Measurements from ENCODE around the gene HNRNPDL. TPM values are rescaled to one million over a fixed set of nuclear protein-coding genes. Genes with fewer than 3 reads are reported as not detected.
"Not testable (repeated sequence)": the region's sequence is repeated elsewhere in the genome, so short reads cannot be mapped to it uniquely, and the experiment has no call there.

HNRNPDL gene
- total RNA-seq = 100 to 1,000 TPM; 682 to 719 (median 695) TPM

- no peaks in the 10 kb centered on the region for H3K27me3 Mint-ChIP-seq (ENCODE audit: low read depth)
- peaks cover 57% of the 10 kb centered on the region for H3K4me1 Mint-ChIP-seq (ENCODE audit: low read depth)
These were observed at the start of gene HNRNPDL, which contains the start of gene ENOPH1 for GRCh38 chr4:82430193-82430963. Gene HNRNPDL (minus strand): TSS chr4:82430462. CDS start chr4:82429690, 772 bp downstream. Gene ENOPH1 (plus strand): TSS chr4:82430590. CDS start chr4:82430830, 240 bp downstream.

GRCh38 chr4:82479562-82479961 lies 49.3 kb upstream of the HNRNPDL start:
- DNase-seq (no peak), ATAC-seq (no peak)
- Mint-ChIP-seq H3K36me3 (ENCODE audit: insufficient read depth) (peaks cover 18% of the 10 kb centered on the region), H3K9me3 (no peaks in the 10 kb centered on the region), H3K4me3 (no peak overlapping the region), H3K27me3 (ENCODE audit: low read depth) (peaks cover 1% of the 10 kb centered on the region), H3K4me1 (ENCODE audit: low read depth) (no peaks in the 10 kb centered on the region)

More at GRCh38 chr4:82430193-82430963, at the start of gene HNRNPDL, which contains the start of gene ENOPH1:
- Mint-ChIP-seq H3K4me3 (peak within 1 kb of the TSS; percentile 100), H3K9me3 (no peaks in the 10 kb centered on the region), H3K36me3 (ENCODE audit: insufficient read depth) (peaks cover 38% of the 10 kb centered on the region)
- peak; percentile 74 to 77 for ATAC-seq
- DNase-seq = peak; percentile 99

GRCh38 chr4:82477469-82477868 lies 47.2 kb upstream of the HNRNPDL start:
- H3K4me3 Mint-ChIP-seq = not testable (repeated sequence)

GRCh38 chr4:82475931-82476330 lies 45.7 kb upstream of the HNRNPDL start:
- not testable (repeated sequence) for DNase-seq; ATAC-seq; H3K9me3 Mint-ChIP-seq; H3K4me1 Mint-ChIP-seq (ENCODE audit: low read depth); H3K27me3 Mint-ChIP-seq (ENCODE audit: low read depth); H3K4me3 Mint-ChIP-seq; H3K36me3 Mint-ChIP-seq (ENCODE audit: insufficient read depth)

More at GRCh38 chr4:82477469-82477868, 47.2 kb upstream of the HNRNPDL start:
- H3K27me3 Mint-ChIP-seq (ENCODE audit: low read depth); H3K4me1 Mint-ChIP-seq (ENCODE audit: low read depth); H3K9me3 Mint-ChIP-seq; DNase-seq; ATAC-seq: not testable (repeated sequence)
- peaks cover 16% of the 10 kb centered on the region for H3K36me3 Mint-ChIP-seq (ENCODE audit: insufficient read depth)

GRCh38 chr4:82473621-82474164 lies 43.4 kb upstream of the HNRNPDL start:
- ATAC-seq = no peak
- peaks cover 1% of the 10 kb centered on the region for H3K27me3 Mint-ChIP-seq (ENCODE audit: low read depth)
- no peaks in the 10 kb centered on the region for H3K9me3 Mint-ChIP-seq
- H3K4me3 Mint-ChIP-seq = no peak overlapping the region
- peaks cover 3% of the 10 kb centered on the region for H3K36me3 Mint-ChIP-seq (ENCODE audit: insufficient read depth)
- no peak for DNase-seq
- no peaks in the 10 kb centered on the region for H3K4me1 Mint-ChIP-seq (ENCODE audit: low read depth)

- not testable (repeated sequence) for H3K36me3 Mint-ChIP-seq (ENCODE audit: insufficient read depth); H3K9me3 Mint-ChIP-seq; H3K4me3 Mint-ChIP-seq; DNase-seq; H3K4me1 Mint-ChIP-seq (ENCODE audit: low read depth); ATAC-seq; H3K27me3 Mint-ChIP-seq (ENCODE audit: low read depth)
These were observed 42.8 kb upstream of the HNRNPDL start for GRCh38 chr4:82473080-82473479.

GRCh38 chr4:82469791-82470345 lies 39.6 kb upstream of the HNRNPDL start:
- DNase-seq (no peak), ATAC-seq (no peak)
- H3K27me3 Mint-ChIP-seq (ENCODE audit: low read depth) = no peaks in the 10 kb centered on the region
- peaks cover 10% of the 10 kb centered on the region for H3K36me3 Mint-ChIP-seq (ENCODE audit: insufficient read depth)
- H3K4me1 Mint-ChIP-seq (ENCODE audit: low read depth) = no peaks in the 10 kb centered on the region
- H3K4me3 Mint-ChIP-seq = no peak overlapping the region
- H3K9me3 Mint-ChIP-seq = no peaks in the 10 kb centered on the region

- no peaks in the 10 kb centered on the region for H3K4me1 Mint-ChIP-seq (ENCODE audit: low read depth)
- ATAC-seq (no peak), DNase-seq (no peak)
- H3K4me3 Mint-ChIP-seq = no peak overlapping the region
- no peaks in the 10 kb centered on the region for H3K9me3 Mint-ChIP-seq
- peaks cover 19% of the 10 kb centered on the region for H3K36me3 Mint-ChIP-seq (ENCODE audit: insufficient read depth)
- no peaks in the 10 kb centered on the region for H3K27me3 Mint-ChIP-seq (ENCODE audit: low read depth)
These were observed 37.2 kb upstream of the HNRNPDL start for GRCh38 chr4:82467471-82467870.

- Mint-ChIP-seq H3K36me3 (ENCODE audit: insufficient read depth) (peaks cover 25% of the 10 kb centered on the region), H3K27me3 (ENCODE audit: low read depth) (no peaks in the 10 kb centered on the region), H3K9me3 (no peaks in the 10 kb centered on the region), H3K4me3 (no peak overlapping the region), H3K4me1 (ENCODE audit: low read depth) (peaks cover 7% of the 10 kb centered on the region)
- DNase-seq (no peak), ATAC-seq (no peak)
These were observed 33.0 kb upstream of the HNRNPDL start for GRCh38 chr4:82463221-82463620.

GRCh38 chr4:82462415-82462831 lies 32.2 kb upstream of the HNRNPDL start:
- no peaks in the 10 kb centered on the region for H3K9me3 Mint-ChIP-seq
- peak; percentile 94 to 96 for ATAC-seq
- no peak overlapping the region for H3K4me3 Mint-ChIP-seq
- H3K36me3 Mint-ChIP-seq (ENCODE audit: insufficient read depth) = peaks cover 26% of the 10 kb centered on the region
- H3K4me1 Mint-ChIP-seq (ENCODE audit: low read depth) = peaks cover 7% of the 10 kb centered on the region
- H3K27me3 Mint-ChIP-seq (ENCODE audit: low read depth) = no peaks in the 10 kb centered on the region
- DNase-seq = peak; percentile 83

GRCh38 chr4:82461710-82462109 lies 31.4 kb upstream of the HNRNPDL start:
- H3K4me1 Mint-ChIP-seq (ENCODE audit: low read depth) = peaks cover 7% of the 10 kb centered on the region
- ATAC-seq = no peak
- H3K27me3 Mint-ChIP-seq (ENCODE audit: low read depth) = no peaks in the 10 kb centered on the region
- no peak overlapping the region for H3K4me3 Mint-ChIP-seq
- H3K36me3 Mint-ChIP-seq (ENCODE audit: insufficient read depth) = peaks cover 29% of the 10 kb centered on the region
- no peaks in the 10 kb centered on the region for H3K9me3 Mint-ChIP-seq
- no peak for DNase-seq

GRCh38 chr4:82458729-82459128 lies 28.5 kb upstream of the HNRNPDL start:
- ATAC-seq = no peak
- H3K9me3 Mint-ChIP-seq = no peaks in the 10 kb centered on the region
- H3K4me3 Mint-ChIP-seq = no peak overlapping the region
- H3K36me3 Mint-ChIP-seq (ENCODE audit: insufficient read depth) = peaks cover 31% of the 10 kb centered on the region
- H3K27me3 Mint-ChIP-seq (ENCODE audit: low read depth) = no peaks in the 10 kb centered on the region
- peaks cover 9% of the 10 kb centered on the region for H3K4me1 Mint-ChIP-seq (ENCODE audit: low read depth)
- no peak for DNase-seq

- DNase-seq = no peak
- no peaks in the 10 kb centered on the region for H3K27me3 Mint-ChIP-seq (ENCODE audit: low read depth)
- no peak for ATAC-seq
- peaks cover 9% of the 10 kb centered on the region for H3K4me1 Mint-ChIP-seq (ENCODE audit: low read depth)
- H3K4me3 Mint-ChIP-seq = no peak overlapping the region
- H3K9me3 Mint-ChIP-seq = no peaks in the 10 kb centered on the region
- H3K36me3 Mint-ChIP-seq (ENCODE audit: insufficient read depth) = peaks cover 34% of the 10 kb centered on the region
These were observed 27.0 kb upstream of the HNRNPDL start for GRCh38 chr4:82457266-82457665.

- ATAC-seq (no peak), DNase-seq (no peak)
- no peaks in the 10 kb centered on the region for H3K9me3 Mint-ChIP-seq
- H3K4me1 Mint-ChIP-seq (ENCODE audit: low read depth) = peaks cover 6% of the 10 kb centered on the region
- peaks cover 42% of the 10 kb centered on the region for H3K36me3 Mint-ChIP-seq (ENCODE audit: insufficient read depth)
- H3K4me3 Mint-ChIP-seq = no peak overlapping the region
- H3K27me3 Mint-ChIP-seq (ENCODE audit: low read depth) = no peaks in the 10 kb centered on the region
These were observed 21.8 kb upstream of the HNRNPDL start for GRCh38 chr4:82452026-82452425.

Data from activated T-cell treated with anti-CD3 and anti-CD28 coated beads, Interleukin-2, amount 50 U/mL, for 4 hours (primary cell).